NCI-H2227 treated with DMSO at 0.1 percent for 48 hours (cell line): ENCODE measurements around the gene APRT.
A peak's percentile ranks its signal among the peaks of the same experiment; 100 is the strongest.

Source experiments
- DNase-seq: peaks from one replicate; lab custom pipeline; 2025; lab: John Stamatoyannopoulos, UW

The APRT gene

DNA sequence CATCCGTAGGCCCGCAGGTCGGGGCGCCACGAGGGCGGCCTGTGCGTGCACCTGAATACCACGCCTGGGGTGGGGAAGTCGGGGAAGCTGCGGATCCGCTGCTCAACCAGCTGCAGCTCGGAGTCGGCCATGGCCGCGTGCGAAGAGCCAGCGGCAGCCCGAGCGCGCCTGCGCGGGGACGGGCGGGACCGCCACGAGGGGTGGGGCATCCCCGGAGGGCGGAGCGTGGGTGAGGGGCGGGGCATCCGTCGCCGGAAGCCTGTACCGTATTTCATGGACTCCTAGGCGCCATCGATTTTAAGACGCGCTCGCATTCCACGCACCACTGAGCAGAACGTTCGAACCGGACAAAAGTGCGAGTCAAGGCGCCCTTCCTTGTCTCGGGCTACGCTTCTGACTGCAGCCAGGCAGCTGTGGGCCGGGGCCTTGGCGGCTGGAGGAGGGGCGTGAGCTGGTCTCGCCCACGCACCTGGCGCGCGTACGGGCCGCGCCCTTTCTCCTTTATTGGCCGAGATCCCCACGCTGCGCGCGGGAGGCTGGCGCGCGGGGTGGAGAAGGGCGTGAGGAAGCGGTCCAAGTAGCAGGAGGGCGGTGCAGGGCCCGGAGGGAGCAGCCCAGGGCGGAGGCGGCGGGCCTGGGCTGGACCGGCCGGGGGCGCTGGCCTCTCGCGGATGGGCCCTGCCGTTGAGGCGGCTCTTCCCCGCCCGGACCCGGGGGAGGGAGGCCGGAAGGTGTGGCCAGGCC is at the start of gene APRT:
Gene APRT (minus strand): TSS at position 160 of the 744 bp plus-strand sequence. CDS start 29 bp downstream, at position 131.
- peak; percentile 78 for DNase-seq

- no peak for DNase-seq
These were observed 49.6 kb upstream of the APRT start for GRCh38 chr16:88861359-88861758.

GRCh38 chr16:88859381-88860091 is 47.8 kb upstream of the APRT start:
- no peak for DNase-seq

GRCh38 chr16:88857728-88858339 is 46.1 kb upstream of the APRT start:
- DNase-seq = peak; percentile 7

GRCh38 chr16:88856828-88857727 is 45.4 kb upstream of the APRT start, which contains the start of the genes GALNS and TRAPPC2L:
Gene GALNS, minus strand, starts transcription at chr16:88856947. Its CDS starts 70 bp downstream, at chr16:88856877.
Gene TRAPPC2L, plus strand, starts transcription at chr16:88857127. Its CDS starts 24 bp downstream, at chr16:88857151.
- DNase-seq = peak; percentile 79

- no peak for DNase-seq
These were observed 44.5 kb upstream of the APRT start for GRCh38 chr16:88856122-88856827.

GRCh38 chr16:88855736-88856121 is 44.0 kb upstream of the APRT start:
- DNase-seq = no peak

DNA sequence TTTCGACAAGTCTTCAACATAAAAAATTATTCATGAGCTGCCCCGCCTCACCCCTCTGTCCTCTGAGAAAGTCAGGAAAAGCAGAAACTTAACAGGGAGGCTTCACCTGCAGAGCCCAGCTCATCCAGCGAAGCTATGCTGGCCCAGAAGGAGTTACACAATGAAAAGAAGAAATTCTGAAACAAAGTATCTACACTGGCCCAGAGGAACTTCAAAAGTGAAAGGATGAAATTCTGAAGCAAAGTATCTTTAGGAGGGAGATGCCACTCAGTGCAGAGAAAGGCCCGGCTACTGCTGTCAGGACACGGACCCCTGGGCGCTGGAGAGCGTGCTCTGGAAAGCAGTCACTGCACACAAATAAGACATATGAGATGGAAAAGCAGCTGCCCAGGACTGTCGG is 43.4 kb upstream of the APRT start:
- no peak for DNase-seq

DNA sequence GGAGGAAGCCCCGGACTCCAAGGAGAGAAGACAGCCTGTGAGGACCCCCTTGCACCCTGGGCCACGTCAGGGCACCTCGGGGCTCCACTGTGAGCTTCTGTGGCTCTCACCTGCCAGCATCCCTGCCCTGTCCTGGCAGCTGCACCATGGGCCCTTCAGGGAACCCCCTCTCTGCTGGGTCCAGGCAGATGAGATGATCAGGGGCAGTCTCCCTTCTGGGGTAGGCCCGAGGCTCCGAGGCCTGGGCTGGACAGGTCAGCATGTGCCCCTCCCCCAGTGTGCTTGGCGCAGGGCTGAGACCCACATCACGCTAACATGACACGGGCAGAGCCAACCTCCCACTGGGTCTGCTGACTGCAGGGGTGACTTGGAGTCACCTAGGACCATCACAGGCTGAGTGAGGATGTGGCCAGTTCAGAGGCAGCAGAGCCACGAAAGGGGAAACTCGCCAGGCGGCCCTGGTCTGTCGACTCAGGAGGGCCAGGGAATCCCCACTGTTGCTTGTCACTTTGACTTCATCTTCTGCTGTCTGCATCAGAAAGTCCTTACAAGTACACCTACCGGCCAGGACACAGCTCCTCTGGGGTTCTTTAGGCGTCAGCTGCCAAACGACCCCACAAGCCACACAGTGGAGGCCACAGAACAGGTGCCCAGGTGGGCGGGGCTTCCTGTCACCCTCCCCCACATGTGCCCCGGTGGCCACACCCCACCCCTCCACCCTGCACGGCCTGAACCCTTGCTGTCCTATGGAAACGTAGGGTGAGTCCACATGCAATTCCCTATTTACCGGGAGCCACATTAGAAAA is 42.8 kb upstream of the APRT start:
- no peak for DNase-seq

DNA sequence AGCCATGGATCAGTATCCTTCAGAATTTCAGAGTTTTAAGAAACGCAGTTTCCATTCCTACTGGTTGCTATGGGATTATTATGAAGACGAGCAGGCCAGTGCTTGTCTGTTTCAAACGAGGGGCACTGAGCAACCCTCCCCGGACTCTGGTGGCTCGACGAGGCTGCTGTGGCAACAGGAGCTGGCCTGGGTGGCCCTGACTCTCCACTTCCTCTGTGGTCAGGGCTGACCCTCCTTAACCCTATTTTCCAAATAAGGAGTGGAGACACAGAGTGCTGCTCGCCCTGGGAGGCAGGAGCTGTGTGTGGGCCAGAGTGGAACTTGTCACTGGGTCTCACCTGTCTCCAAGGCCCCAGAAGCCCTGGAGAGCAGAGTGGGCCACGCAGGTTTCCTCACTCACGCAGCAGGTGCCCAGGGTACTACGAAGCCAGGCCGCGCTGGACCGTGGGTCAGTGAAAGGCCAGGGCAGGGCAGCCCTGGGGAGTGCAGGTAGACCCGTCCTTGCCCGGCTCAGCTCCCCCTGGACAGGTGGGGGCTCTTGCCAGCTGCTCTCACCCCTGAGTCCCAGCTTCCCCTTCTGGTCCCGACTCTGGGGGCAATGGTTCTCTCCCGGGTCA is 41.7 kb upstream of the APRT start:
- no peak for DNase-seq

- no peak for DNase-seq
These were observed 39.9 kb upstream of the APRT start for GRCh38 chr16:88851616-88852015.

DNA sequence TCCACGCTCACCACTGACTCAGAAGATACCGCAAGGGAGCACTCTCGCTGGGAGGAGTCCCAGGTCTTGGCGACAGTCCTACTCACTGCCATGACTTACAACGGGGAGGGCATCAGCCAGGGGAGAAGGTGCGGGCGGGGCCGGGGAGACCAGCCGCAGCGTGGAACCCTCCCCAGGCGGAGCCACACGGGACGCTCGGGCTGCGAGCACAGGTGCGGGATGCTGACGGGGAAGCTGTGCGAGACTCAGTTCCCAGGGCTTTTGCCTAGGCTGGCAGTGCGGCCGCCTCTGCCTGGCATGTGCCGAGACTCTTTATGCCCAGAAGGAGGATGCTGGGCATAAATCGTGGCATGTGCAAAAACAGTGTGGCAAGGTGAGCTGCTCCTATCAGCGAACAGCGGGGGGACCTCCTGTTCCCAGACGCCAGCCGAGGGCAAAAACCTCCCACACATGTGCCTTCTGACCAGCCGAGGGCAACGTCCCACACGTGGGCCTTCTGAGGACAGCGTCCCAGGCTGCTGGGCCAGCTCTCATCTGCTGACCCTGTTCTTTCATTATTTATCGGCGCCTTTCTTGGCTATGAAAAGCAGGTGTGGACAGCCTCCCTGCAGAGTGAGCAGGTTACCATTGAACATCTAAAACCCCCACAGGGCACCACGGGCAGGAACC is 38.9 kb upstream of the APRT start:
- no peak for DNase-seq

DNA sequence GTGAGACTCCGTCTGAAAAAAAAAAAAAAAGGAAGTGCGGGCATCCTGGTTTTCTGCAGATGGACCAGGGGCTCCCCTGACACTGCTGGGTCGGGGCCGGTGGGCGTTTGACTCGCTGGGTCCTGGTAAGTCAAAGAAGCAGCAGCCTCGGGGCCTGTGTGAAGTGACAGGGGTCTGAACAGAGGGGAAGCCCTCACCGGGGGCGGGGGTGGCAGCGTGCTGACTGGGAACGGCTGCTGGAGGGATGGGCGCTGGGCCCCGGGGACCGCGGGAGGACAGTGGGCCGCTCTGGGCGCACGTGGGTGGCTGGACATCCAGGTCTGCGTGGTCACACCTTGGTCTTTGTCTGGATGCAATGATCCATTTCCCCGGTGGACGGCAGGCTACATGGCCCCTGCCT is 36.8 kb upstream of the APRT start:
- DNase-seq = no peak

GRCh38 chr16:88847654-88848053 is 35.9 kb upstream of the APRT start:
- DNase-seq = no peak

DNA sequence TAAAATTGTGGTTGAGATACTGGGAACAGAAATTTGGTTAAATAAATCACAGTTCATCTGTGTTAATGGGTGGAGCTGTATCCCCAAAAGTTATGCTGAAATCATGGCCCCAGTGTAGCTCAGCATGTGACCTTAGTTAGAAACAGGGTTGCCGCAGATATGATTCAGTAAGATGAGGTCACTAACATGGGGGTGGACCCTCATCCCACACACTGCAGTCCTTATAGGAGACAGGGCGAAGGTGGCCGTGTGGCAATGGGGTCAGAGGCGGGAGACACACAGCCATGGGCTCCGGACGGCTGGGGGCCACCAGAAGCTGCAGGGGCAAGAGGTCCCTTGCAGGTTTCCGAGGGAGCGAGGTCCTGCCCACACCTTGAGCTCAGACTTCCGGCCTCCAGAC is 34.4 kb upstream of the APRT start:
- no peak for DNase-seq

GRCh38 chr16:88844419-88845036 is 32.8 kb upstream of the APRT start:
- no peak for DNase-seq

DNA sequence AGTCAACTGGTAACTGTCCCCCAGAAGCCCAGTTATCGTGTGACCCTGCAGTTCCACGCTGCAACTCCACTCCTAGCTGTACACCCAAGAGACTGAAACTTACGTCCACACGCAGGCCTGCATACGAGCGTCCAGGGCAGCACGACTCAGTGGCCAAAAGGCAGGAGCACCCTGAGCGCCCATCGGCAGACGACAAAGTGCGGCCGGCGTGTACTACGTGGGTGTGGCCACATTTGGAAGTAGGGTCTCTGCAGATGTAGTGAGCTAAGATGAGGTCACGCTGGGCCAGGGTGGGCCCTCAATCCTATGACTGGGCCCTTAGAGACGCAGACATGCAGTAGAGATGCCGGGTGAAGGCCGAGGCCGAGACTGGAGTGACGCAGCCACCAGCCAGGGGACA is 31.5 kb upstream of the APRT start:
- no peak for DNase-seq

DNA sequence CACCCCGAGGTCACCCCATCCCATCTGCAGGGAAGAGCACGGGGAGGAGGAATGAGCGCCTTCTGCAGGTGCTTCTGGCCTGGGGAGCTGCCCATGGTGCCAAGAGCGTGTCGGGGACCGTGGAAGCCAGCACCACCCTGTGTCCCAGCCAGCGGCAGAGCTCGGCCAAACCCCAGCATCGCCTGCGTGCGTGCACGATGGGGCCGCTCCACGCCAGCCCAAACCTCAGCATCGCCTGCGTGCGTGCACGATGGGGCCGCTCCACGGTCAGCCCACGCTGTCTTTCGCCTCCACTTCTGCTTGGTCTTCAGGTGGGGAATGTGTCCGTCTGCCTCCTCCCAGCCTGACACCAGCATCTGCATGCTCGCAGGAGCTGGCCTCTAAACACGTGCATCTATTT is 31.1 kb upstream of the APRT start:
- no peak for DNase-seq

DNA sequence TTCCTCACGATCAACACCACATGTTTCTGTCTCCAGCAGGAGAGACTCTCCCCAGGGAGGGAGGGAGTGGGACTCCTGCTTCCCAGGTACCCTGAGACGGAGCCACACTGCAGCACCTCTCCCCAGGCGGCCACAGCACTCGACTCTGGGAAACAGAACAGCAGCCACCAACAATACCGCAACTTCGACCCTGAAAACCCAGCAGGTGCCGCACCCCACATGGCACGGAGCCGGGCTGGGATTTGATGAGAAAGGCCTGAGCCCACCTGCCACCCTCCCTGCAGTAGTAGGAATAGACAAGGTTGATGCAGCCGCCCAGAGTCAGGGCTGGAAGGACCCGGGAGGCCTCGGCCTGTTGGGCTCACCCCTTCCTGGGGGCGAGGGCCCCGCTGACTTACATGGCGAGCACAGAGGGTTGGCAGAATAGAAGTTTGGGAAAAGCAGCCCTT is 30.6 kb upstream of the APRT start:
- DNase-seq = no peak
